H1 (cell line): ENCODE measurements around the gene GRIK4. TPM values are rescaled to one million over a fixed set of nuclear protein-coding genes. Genes with fewer than 3 reads are reported as not detected.

ENCODE experiments used
- BACH1 ChIP-seq: IDR thresholded peaks from 2 replicates; pipeline ENCODE4 v1.6.1; 2012; ENCODE audit warnings: low read length, improper control_type of control experiment
- BCL11A ChIP-seq, 2 experiments: IDR thresholded peaks; one replicate each; pipeline ENCODE4 v1.6.1; 2011; ENCODE audit warnings: low read depth in 2 of 2, low read length in 2 of 2, mild to moderate bottlenecking in 2 of 2
- CHD2 ChIP-seq: IDR thresholded peaks from 2 replicates; pipeline ENCODE4 v1.6.1; 2012; ENCODE audit warnings: low read length, improper control_type of control experiment
- GABPA ChIP-seq: IDR thresholded peaks from 2 replicates; pipeline ENCODE4 v1.6.1; 2011; ENCODE audit warnings: mild to moderate bottlenecking, low read length, moderate library complexity, borderline replicate concordance; ENCODE audit not compliant: insufficient read depth
- HDAC6 ChIP-seq: IDR thresholded peaks from one replicate; pipeline ENCODE4 v1.7.1; 2012; ENCODE audit warnings: low read depth, mild to moderate bottlenecking, inconsistent platforms, low read length, moderate library complexity
- PHF8 ChIP-seq: fragments of 200-600 bp; sonication (generic); conservative IDR thresholded peaks from 2 replicates; pipeline ENCODE4 v1.7.1; 2012; ENCODE audit warnings: low read depth, mild to moderate bottlenecking, inconsistent platforms, low read length, moderate library complexity
- POLR2AphosphoS5 ChIP-seq: IDR thresholded peaks from 2 replicates; pipeline ENCODE4 v1.6.1; 2011; ENCODE audit warnings: low read depth, low read length
- RBBP5 ChIP-seq: IDR thresholded peaks from 2 replicates; pipeline ENCODE4 v1.7.1; 2012; ENCODE audit warnings: low read depth, mild to moderate bottlenecking, inconsistent platforms, low read length, moderate library complexity, borderline replicate concordance
- SIRT6 ChIP-seq: IDR thresholded peaks from one replicate; pipeline ENCODE4 v1.7.1; 2012; ENCODE audit warnings: low read length, inconsistent platforms
- TAF1 ChIP-seq: IDR thresholded peaks from 2 replicates; pipeline ENCODE4 v1.6.1; 2011; ENCODE audit warnings: mild to moderate bottlenecking, low read depth, low read length
- polyA plus RNA-seq, 7 experiments: library from polyadenylated mRNA; depleted of rRNA in 3 of 7; stranded (reverse) in 5 of 7; unstranded in 2 of 7; fragments of >200 nt in 5 of 7; fragments of 200-250 nt in 2 of 7; gene quantifications; 1 replicate in 5 of 7; 2 replicates in 1 of 7; 4 replicates in 1 of 7; pipeline versions ENCODE4 v1.2.1 to v1.2.3, GENCODE V29; 2011 to 2013; ENCODE audit warnings: missing spikeins in 2 of 7, mixed read lengths in 2 of 7
- total RNA-seq: library from RNA; stranded (reverse); fragmentation: NEBNext Ultra II Directional; extraction: Animal tissue kit (Norgen Biotek cat#: 25700); gene quantifications from 2 replicates; pipeline ENCODE4 v1.2.1, GENCODE V29; 2021
- TF ChIP-seq, protein P1 (sequence below): fragments of 300-600 bp; sonication (generic); IDR thresholded peaks from 2 replicates; pipeline ENCODE4 v1.7.1; 2012; ENCODE audit warnings: low read length, moderate library complexity, mild to moderate bottlenecking, inconsistent platforms; ENCODE audit not compliant: insufficient replicate concordance

The GRIK4 gene
- total and polyA plus RNA-seq, 2 of the 8 experiments (the other 6 are each of a cell fraction or from before 2014, with no cell fraction given) = 1.2 to 2.9 TPM

DNA sequence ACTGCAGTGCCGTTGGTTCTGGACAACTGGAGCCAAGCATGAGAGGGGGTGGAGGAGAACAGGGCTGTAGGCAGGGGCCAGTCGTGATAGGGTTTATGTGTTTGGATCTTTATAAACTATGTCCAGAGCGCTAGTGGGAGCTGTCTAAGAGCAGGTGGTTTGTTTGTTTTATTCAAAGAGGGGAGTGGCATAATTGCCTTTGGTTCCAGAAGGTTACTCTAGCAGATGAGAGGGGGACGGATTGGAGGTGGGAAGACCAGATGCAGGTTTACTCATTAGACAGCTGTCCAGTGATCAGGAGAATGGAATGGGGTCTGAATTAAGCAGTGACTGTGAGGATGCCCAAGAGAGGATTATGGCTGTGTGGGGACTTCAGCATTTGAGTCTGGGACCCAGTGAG is 403.1 kb downstream of the GRIK4 start (continued):
- TF ChIP-seq, protein P1, sequence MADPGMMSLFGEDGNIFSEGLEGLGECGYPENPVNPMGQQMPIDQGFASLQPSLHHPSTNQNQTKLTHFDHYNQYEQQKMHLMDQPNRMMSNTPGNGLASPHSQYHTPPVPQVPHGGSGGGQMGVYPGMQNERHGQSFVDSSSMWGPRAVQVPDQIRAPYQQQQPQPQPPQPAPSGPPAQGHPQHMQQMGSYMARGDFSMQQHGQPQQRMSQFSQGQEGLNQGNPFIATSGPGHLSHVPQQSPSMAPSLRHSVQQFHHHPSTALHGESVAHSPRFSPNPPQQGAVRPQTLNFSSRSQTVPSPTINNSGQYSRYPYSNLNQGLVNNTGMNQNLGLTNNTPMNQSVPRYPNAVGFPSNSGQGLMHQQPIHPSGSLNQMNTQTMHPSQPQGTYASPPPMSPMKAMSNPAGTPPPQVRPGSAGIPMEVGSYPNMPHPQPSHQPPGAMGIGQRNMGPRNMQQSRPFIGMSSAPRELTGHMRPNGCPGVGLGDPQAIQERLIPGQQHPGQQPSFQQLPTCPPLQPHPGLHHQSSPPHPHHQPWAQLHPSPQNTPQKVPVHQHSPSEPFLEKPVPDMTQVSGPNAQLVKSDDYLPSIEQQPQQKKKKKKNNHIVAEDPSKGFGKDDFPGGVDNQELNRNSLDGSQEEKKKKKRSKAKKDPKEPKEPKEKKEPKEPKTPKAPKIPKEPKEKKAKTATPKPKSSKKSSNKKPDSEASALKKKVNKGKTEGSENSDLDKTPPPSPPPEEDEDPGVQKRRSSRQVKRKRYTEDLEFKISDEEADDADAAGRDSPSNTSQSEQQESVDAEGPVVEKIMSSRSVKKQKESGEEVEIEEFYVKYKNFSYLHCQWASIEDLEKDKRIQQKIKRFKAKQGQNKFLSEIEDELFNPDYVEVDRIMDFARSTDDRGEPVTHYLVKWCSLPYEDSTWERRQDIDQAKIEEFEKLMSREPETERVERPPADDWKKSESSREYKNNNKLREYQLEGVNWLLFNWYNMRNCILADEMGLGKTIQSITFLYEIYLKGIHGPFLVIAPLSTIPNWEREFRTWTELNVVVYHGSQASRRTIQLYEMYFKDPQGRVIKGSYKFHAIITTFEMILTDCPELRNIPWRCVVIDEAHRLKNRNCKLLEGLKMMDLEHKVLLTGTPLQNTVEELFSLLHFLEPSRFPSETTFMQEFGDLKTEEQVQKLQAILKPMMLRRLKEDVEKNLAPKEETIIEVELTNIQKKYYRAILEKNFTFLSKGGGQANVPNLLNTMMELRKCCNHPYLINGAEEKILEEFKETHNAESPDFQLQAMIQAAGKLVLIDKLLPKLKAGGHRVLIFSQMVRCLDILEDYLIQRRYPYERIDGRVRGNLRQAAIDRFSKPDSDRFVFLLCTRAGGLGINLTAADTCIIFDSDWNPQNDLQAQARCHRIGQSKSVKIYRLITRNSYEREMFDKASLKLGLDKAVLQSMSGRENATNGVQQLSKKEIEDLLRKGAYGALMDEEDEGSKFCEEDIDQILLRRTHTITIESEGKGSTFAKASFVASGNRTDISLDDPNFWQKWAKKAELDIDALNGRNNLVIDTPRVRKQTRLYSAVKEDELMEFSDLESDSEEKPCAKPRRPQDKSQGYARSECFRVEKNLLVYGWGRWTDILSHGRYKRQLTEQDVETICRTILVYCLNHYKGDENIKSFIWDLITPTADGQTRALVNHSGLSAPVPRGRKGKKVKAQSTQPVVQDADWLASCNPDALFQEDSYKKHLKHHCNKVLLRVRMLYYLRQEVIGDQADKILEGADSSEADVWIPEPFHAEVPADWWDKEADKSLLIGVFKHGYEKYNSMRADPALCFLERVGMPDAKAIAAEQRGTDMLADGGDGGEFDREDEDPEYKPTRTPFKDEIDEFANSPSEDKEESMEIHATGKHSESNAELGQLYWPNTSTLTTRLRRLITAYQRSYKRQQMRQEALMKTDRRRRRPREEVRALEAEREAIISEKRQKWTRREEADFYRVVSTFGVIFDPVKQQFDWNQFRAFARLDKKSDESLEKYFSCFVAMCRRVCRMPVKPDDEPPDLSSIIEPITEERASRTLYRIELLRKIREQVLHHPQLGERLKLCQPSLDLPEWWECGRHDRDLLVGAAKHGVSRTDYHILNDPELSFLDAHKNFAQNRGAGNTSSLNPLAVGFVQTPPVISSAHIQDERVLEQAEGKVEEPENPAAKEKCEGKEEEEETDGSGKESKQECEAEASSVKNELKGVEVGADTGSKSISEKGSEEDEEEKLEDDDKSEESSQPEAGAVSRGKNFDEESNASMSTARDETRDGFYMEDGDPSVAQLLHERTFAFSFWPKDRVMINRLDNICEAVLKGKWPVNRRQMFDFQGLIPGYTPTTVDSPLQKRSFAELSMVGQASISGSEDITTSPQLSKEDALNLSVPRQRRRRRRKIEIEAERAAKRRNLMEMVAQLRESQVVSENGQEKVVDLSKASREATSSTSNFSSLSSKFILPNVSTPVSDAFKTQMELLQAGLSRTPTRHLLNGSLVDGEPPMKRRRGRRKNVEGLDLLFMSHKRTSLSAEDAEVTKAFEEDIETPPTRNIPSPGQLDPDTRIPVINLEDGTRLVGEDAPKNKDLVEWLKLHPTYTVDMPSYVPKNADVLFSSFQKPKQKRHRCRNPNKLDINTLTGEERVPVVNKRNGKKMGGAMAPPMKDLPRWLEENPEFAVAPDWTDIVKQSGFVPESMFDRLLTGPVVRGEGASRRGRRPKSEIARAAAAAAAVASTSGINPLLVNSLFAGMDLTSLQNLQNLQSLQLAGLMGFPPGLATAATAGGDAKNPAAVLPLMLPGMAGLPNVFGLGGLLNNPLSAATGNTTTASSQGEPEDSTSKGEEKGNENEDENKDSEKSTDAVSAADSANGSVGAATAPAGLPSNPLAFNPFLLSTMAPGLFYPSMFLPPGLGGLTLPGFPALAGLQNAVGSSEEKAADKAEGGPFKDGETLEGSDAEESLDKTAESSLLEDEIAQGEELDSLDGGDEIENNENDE = no peak
- TF ChIP-seq PHF8 (no peak), GABPA (no peak), BACH1 (no peak), SIRT6 (no peak), TAF1 (no peak), BCL11A (IDR thresholded peaks at IDR 0.05; ENCODE audit: low read depth in 2 of 2, low read length in 2 of 2) (no peak), HDAC6 (no peak), RBBP5 (no peak), POLR2AphosphoS5 (no peak), CHD2 (no peak)
